Thoracic aorta (tissue), 2 donors: ENCODE measurements around the gene SLFNL1. TPM values are rescaled to one million over a fixed set of nuclear protein-coding genes. Genes with fewer than 3 reads are reported as not detected.

Experiments used
- ATAC-seq: fragments of 150-250 bp; one replicate; pipeline ENCODE4 v1.8.0; 2017; ENCODE audit warnings: low read depth; ENCODE audit not compliant: insufficient number of reproducible peaks, low FRiP score
- DNase-seq: peaks from one replicate; pipeline ENCODE4 v3.0.0-alpha.2; 2020; ENCODE audit warnings: low spot score
- H3K27ac ChIP-seq, 2 donors: fragments of 200-600 bp; sonication (generic); 1 replicate in 1 of 2; 2 replicates in 1 of 2; pipeline ENCODE4 v1.5.1; 2016; ENCODE audit warnings: mild to moderate bottlenecking in 2 of 2, moderate library complexity in 2 of 2
- H3K27me3 ChIP-seq: fragments of 200-600 bp; sonication (generic); replicated peaks from 2 replicates; pipeline ENCODE4 v1.6.0; 2016; ENCODE audit warnings: mild to moderate bottlenecking; ENCODE audit not compliant: insufficient read depth
- H3K36me3 ChIP-seq: fragments of 200-600 bp; sonication (generic); one replicate; pipeline ENCODE4 v1.5.1; 2016
- H3K4me1 ChIP-seq, 2 donors: fragments of 200-600 bp; sonication (generic); 1 replicate in 1 of 2; 2 replicates in 1 of 2; pipeline versions ENCODE4 v1.5.1 to v1.6.0; 2016; ENCODE audit warnings: low read depth in 2 of 2, mild to moderate bottlenecking in 1 of 2; ENCODE audit not compliant: control insufficient read depth in 1 of 2
- H3K4me3 ChIP-seq: fragments of 200-600 bp; sonication (generic); 2 replicates; pipeline ENCODE4 v1.5.1; 2016; ENCODE audit warnings: mild to moderate bottlenecking
- H3K9me3 ChIP-seq: fragments of 200-600 bp; sonication (generic); 2 replicates; pipeline ENCODE4 v1.5.1; 2016
- CTCF ChIP-seq: fragments of 200-600 bp; sonication (generic); IDR thresholded peaks from one replicate; pipeline ENCODE4 v1.5.1; 2019; ENCODE audit warnings: antibody characterized with exemption
- total RNA-seq, 2 donors: library from RNA; depleted of rRNA; stranded (reverse); fragments of >200 nt; gene quantifications; one replicate each; pipeline versions ENCODE4 v1.1.0 to v1.2.3, GENCODE V29; 2016

Gene SLFNL1
- total RNA-seq, 2 donors from 2014 or later = 0.68 to 1.3 TPM

- Histone ChIP-seq H3K9me3 (no peaks in the 10 kb centered on the region), H3K36me3 (no peaks in the 10 kb centered on the region), H3K4me1 (peaks cover 13 to 27% of the 10 kb centered on the region in 2 donors), H3K4me3 (no peak overlapping the region), H3K27ac (no peak overlapping the region), H3K27me3 (no peaks in the 10 kb centered on the region)
- no peak for DNase-seq
- no peak for ATAC-seq
- no peak for TF ChIP-seq CTCF
These were observed 46.6 kb downstream of the SLFNL1 start for GRCh38 chr1:40974945-40975344.

DNA sequence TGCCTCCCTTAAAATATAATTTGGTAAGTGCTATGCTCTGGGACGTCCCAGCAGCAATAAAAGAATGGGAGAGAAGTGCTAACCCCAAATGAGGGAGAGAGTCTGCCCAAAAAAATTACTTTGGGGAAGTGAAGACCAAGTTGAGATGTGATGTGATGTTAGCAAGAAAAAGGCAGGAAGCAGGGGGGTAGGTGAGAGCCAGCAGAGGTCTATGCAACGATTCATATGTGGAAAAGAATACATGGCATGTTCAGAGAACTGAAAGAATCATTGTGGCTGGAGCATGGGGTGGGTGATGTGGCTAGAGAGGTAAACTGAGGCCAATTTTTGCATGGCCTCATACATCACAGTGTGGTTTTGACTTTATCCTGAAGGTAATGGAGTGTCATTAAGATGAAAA lies 47.6 kb downstream of the SLFNL1 start:
- Histone ChIP-seq H3K27ac (no peak overlapping the region), H3K4me3 (no peak overlapping the region), H3K36me3 (no peaks in the 10 kb centered on the region), H3K4me1 (peaks cover 13 to 27% of the 10 kb centered on the region in 2 donors), H3K9me3 (no peaks in the 10 kb centered on the region), H3K27me3 (no peaks in the 10 kb centered on the region)
- no peak for TF ChIP-seq CTCF
- no peak for DNase-seq
- no peak for ATAC-seq

- Histone ChIP-seq H3K4me1 (peaks cover 3 to 26% of the 10 kb centered on the region in 2 donors), H3K27me3 (no peaks in the 10 kb centered on the region), H3K9me3 (no peaks in the 10 kb centered on the region), H3K36me3 (no peaks in the 10 kb centered on the region), H3K4me3 (no peak overlapping the region), H3K27ac (no peak overlapping the region)
- DNase-seq (no peak), ATAC-seq (no peak)
- no peak for TF ChIP-seq CTCF
These were observed 49.6 kb downstream of the SLFNL1 start for GRCh38 chr1:40971966-40972365.

DNA sequence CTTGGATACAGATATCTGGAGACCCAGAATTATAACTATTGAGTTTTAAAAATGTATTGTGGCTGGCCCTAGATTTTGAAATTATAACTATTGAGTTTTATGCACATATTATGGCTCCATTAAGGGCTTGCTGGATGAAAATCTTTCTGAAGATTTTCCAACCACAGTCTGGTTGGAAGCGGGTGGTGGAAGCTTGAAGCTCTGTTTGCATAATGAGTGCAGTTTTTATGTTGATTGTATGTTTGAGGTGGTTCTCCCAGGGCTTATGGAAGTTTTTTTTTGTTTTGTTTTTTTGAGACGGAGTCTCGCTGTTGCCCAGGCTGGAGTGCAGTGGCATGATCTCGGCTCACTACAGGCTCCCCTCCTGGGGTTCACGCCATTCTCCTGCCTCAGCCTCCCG lies 52.1 kb downstream of the SLFNL1 start:
- Histone ChIP-seq H3K36me3 (no peaks in the 10 kb centered on the region), H3K4me3 (no peak overlapping the region), H3K27me3 (no peaks in the 10 kb centered on the region), H3K27ac (peak overlapping the region in 1 of 2 donors; percentile 77), H3K4me1 (peaks cover 3 to 23% of the 10 kb centered on the region in 2 donors), H3K9me3 (no peaks in the 10 kb centered on the region)
- DNase-seq = no peak
- TF ChIP-seq CTCF = no peak
- no peak for ATAC-seq

DNA sequence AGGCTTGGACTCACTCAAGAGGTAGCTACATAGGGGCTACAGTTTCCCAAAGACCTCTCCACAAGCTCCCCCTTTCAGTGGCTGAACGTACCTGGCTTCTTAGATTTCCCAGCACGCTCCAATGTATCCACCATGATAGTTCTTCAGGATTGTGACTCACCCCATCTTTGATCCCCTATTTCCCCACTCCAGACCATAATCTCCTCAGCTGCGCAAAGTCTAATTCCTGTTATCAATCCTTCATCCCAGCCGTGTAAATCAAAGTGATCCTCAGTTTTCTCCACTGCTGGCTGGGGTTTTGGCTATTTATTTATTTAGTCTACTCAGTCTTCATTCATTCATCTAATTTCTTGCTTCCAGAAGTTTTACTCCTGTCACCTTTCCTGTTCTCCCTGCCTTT lies 55.1 kb downstream of the SLFNL1 start:
- DNase-seq = no peak
- Histone ChIP-seq H3K27me3 (no peaks in the 10 kb centered on the region), H3K36me3 (no peaks in the 10 kb centered on the region), H3K9me3 (no peaks in the 10 kb centered on the region), H3K27ac (peak overlapping the region; percentile 67 to 77), H3K4me3 (no peak overlapping the region), H3K4me1 (peaks cover 3 to 23% of the 10 kb centered on the region in 2 donors)
- TF ChIP-seq CTCF = no peak
- ATAC-seq = no peak

Other genes starting within 250 kb of the SLFNL1 start
- gene KCNQ4, start 237.9 kb downstream of the SLFNL1 start, total RNA-seq = 10 to 100 TPM in 1 of 2 donors, 1 to 10 TPM in 1; 5.7 to 11.5 TPM
- 10 to 100 TPM; 53.5 to 55.9 TPM for gene CITED4, start 159.4 kb downstream of the SLFNL1 start, total RNA-seq
- 10 to 100 TPM; 79.2 to 84.4 TPM for gene CTPS1, start 42.0 kb downstream of the SLFNL1 start, total RNA-seq
- gene SCMH1, start 220.6 kb upstream of the SLFNL1 start, total RNA-seq = 10 to 100 TPM; 41.7 to 65.9 TPM